K562 (cell line): ENCODE results near the gene GMEB2. TPM values are rescaled to one million over a fixed set of nuclear protein-coding genes. Genes with fewer than 3 reads are reported as not detected.

Source experiments
- AFF1 ChIP-seq, 2 experiments: fragments of 450-650 bp; IDR thresholded peaks; 2 replicates each; pipeline ENCODE4 v1.6.1; 2018; ENCODE audit warnings: mild to moderate bottlenecking in 2 of 2, low read depth in 1 of 2; ENCODE audit not compliant: partially characterized antibody in 2 of 2
- ELK1 ChIP-seq: sonication (generic); formaldehyde crosslinking; IDR thresholded peaks from 2 replicates; pipeline ENCODE4 v1.8.1; 2022; ENCODE audit warnings: missing genetic modification reagents
- EP400 ChIP-seq: fragments of 450-650 bp; IDR thresholded peaks from 2 replicates; pipeline ENCODE4 v1.6.1; 2017; ENCODE audit warnings: antibody characterized with exemption, mild to moderate bottlenecking, moderate library complexity
- FOXJ2 ChIP-seq: fragments of 200-800 bp; sonication (Bioruptor generic); IDR thresholded peaks from 2 replicates; pipeline ENCODE4 v1.6.1; 2016; ENCODE audit warnings: missing genetic modification characterization, missing compliant biosample characterization
- HLTF ChIP-seq: fragments of 450-650 bp; IDR thresholded peaks from 2 replicates; pipeline ENCODE4 v1.6.1; 2016
- ILK ChIP-seq: fragments of 450-650 bp; IDR thresholded peaks from 2 replicates; pipeline ENCODE4 v1.6.1; 2016; ENCODE audit warnings: missing genetic modification characterization, low read depth, mild to moderate bottlenecking, missing compliant biosample characterization, moderate library complexity, borderline replicate concordance
- KAT2B ChIP-seq: IDR thresholded peaks from one replicate; pipeline ENCODE4 v1.6.1; 2012; ENCODE audit warnings: low read depth, mild to moderate bottlenecking, control low read depth, inconsistent platforms, low read length, moderate library complexity
- LEF1 ChIP-seq: fragments of 450-650 bp; IDR thresholded peaks from 2 replicates; pipeline ENCODE4 v1.6.1; 2016; ENCODE audit warnings: mild to moderate bottlenecking
- RBBP5 ChIP-seq: fragments of 200-600 bp; sonication (generic); IDR thresholded peaks from 2 replicates; pipeline ENCODE4 v1.6.1; 2012; ENCODE audit warnings: borderline replicate concordance, mild to moderate bottlenecking, low read length, control low read depth, inconsistent platforms; ENCODE audit not compliant: insufficient read depth, poor library complexity, severe bottlenecking
- RBM15 ChIP-seq: fragments of 200-400 bp; formaldehyde crosslinking; IDR thresholded peaks from 2 replicates; pipeline ENCODE4 v1.6.1; 2018; ENCODE audit warnings: mild to moderate bottlenecking, low read length, moderate library complexity; ENCODE audit not compliant: insufficient read depth
- RBM17 ChIP-seq: fragments of 200-400 bp; formaldehyde crosslinking; IDR thresholded peaks from 2 replicates; pipeline ENCODE4 v1.6.1; 2017; ENCODE audit warnings: low read depth, mild to moderate bottlenecking, low read length, borderline replicate concordance
- THAP12 ChIP-seq: fragments of 250-450 bp; sonication (Bioruptor Pico); IDR thresholded peaks from 2 replicates; pipeline ENCODE4 v1.9.0; 2021; ENCODE audit warnings: mild to moderate bottlenecking, inconsistent platforms
- U2AF1 ChIP-seq: fragments of 200-400 bp; formaldehyde crosslinking; optimal IDR thresholded peaks from 2 replicates; pipeline ENCODE3; 2017; ENCODE audit warnings: mild to moderate bottlenecking, low read depth, low read length, moderate library complexity
- ZBTB7A ChIP-seq: IDR thresholded peaks from 2 replicates; pipeline ENCODE4 v1.6.1; 2011; ENCODE audit warnings: low read depth, mild to moderate bottlenecking, low read length, moderate library complexity, borderline replicate concordance; ENCODE audit not compliant: control insufficient read depth
- ZKSCAN1 ChIP-seq: fragments of 150-350 bp; IDR thresholded peaks from 2 replicates; pipeline ENCODE4 v1.6.1; 2016; ENCODE audit warnings: low read depth, low read length
- ZNF134 ChIP-seq: fragments of 250-450 bp; sonication (Bioruptor Pico); conservative IDR thresholded peaks from 2 replicates; pipeline ENCODE4 v1.4.0; 2020
- ZNF639 ChIP-seq, 2 experiments: fragments of 200-800 bp in 1 of 2; sonication (Bioruptor generic) in 1 of 2; sonication (generic) in 1 of 2; formaldehyde crosslinking in 1 of 2; IDR thresholded peaks in 1 of 2; conservative IDR thresholded peaks in 1 of 2; 2 replicates each; pipeline versions ENCODE4 v1.5.0 to v1.6.1; 2016 to 2020; ENCODE audit warnings: missing compliant biosample characterization in 1 of 2, missing genetic modification characterization in 1 of 2, missing genetic modification reagents in 1 of 2
- polyA plus RNA-seq, 8 experiments: library from polyadenylated mRNA; depleted of rRNA in 4 of 8; stranded (reverse) in 5 of 8; unstranded in 3 of 8; fragments of >200 nt; fragmentation: Nextera tagmentation in 2 of 8; fragmentation: Illumina TruSeq in 1 of 8; extraction: Ambion mirVana in 2 of 8; extraction: Trizol in 1 of 8; gene quantifications; 2 replicates each; pipeline versions ENCODE4 v1.2.1 to v1.2.3, GENCODE V29; 2011 to 2014; ENCODE audit warnings: inconsistent platforms in 1 of 8, missing spikeins in 1 of 8
- total RNA-seq, 7 experiments: library from RNA; depleted of rRNA in 6 of 7; stranded (reverse); fragments of >200 nt in 6 of 7; fragmentation: Illumina TruSeq in 2 of 7; extraction: Trizol in 2 of 7; gene quantifications; 2 replicates each; pipeline versions ENCODE4 v1.2.1 to v1.2.3, GENCODE V29; 2011 to 2021; ENCODE audit warnings: low replicate concordance in 1 of 7

The GMEB2 gene
- total and polyA plus RNA-seq, 9 of the 15 experiments (the other 6 are each of a cell fraction or from before 2014, with no cell fraction given), result 0.03 to 13.9 (median 6.3) TPM

- TF ChIP-seq ZNF639 (CRISPR knock-in tag; conservative IDR thresholded peaks at IDR 0.05 in 1 of 2, IDR thresholded peaks at IDR 0.05 in 1 of 2), result peak in 1 of 2 experiments; percentile 68; a peak in 1 of 4 replicates
- peak; percentile 88 for TF ChIP-seq U2AF1
- no peak; the same call in 1 of the 2 replicates for TF ChIP-seq ZBTB7A
- no peak for TF ChIP-seq RBM15
- peak; percentile 53; the same call in 1 of the 2 replicates for TF ChIP-seq HLTF
- TF ChIP-seq LEF1, result no peak
- TF ChIP-seq ILK (tag), result no peak
- peak; percentile 83; the same call in 1 of the 2 replicates for TF ChIP-seq EP400
- no peak for TF ChIP-seq KAT2B
- TF ChIP-seq ELK1 (CRISPR knock-in tag), result no peak
- no peak for TF ChIP-seq RBM17
- peak; percentile 33 for TF ChIP-seq RBBP5
- TF ChIP-seq FOXJ2 (tag), result no peak
- TF ChIP-seq AFF1 (IDR thresholded peaks at IDR 0.05; ENCODE audit: low read depth in 1 of 2, partially characterized antibody in 2 of 2), result peak in 1 of 2 experiments; percentile 58
- TF ChIP-seq ZNF134 (CRISPR knock-in tag), result no peak
- TF ChIP-seq ZKSCAN1, result no peak
- TF ChIP-seq THAP12 (CRISPR knock-in tag), result peak; percentile 75
These were observed 339 bp upstream of the GMEB2 start (continued) for GRCh38 chr20:63627129-63627750.
